Activated CD4-positive, CD25-positive, alpha-beta regulatory T cell treated with anti-CD3 and anti-CD28 coated beads, Interleukin-2, amount 50 U/mL, for 16 hours (primary cell): ENCODE data around the gene OXTR.

Experiments used
- DNase-seq: peaks from one replicate; pipeline ENCODE4 v3.0.0-alpha.2; 2020; ENCODE audit warnings: low read depth, low spot score

OXTR gene

GRCh38 chr3:8767667-8768363, 1.6 kb downstream of the OXTR start:
- no peak for DNase-seq

GRCh38 chr3:8767256-8767666, 2.2 kb downstream of the OXTR start:
- DNase-seq: no peak

GRCh38 chr3:8766148-8766547, 3.3 kb downstream of the OXTR start:
- no peak for DNase-seq

GRCh38 chr3:8765528-8765927, 3.9 kb downstream of the OXTR start:
- no peak for DNase-seq

GRCh38 chr3:8764528-8764927, 4.9 kb downstream of the OXTR start:
- DNase-seq: no peak

GRCh38 chr3:8762607-8763377, 6.6 kb downstream of the OXTR start:
- DNase-seq: no peak

GRCh38 chr3:8761866-8762265, 7.5 kb downstream of the OXTR start:
- no peak for DNase-seq

- no peak for DNase-seq
Measured at GRCh38 chr3:8760506-8760905, 8.9 kb downstream of the OXTR start.

- no peak for DNase-seq
Measured at GRCh38 chr3:8760091-8760490, 9.3 kb downstream of the OXTR start.

GRCh38 chr3:8759038-8759707, 10.2 kb downstream of the OXTR start:
- no peak for DNase-seq

GRCh38 chr3:8757551-8758518, 11.6 kb downstream of the OXTR start:
- DNase-seq: no peak

- no peak for DNase-seq
Measured at GRCh38 chr3:8756671-8757070, 12.7 kb downstream of the OXTR start.

GRCh38 chr3:8755564-8756237, 13.7 kb downstream of the OXTR start:
- DNase-seq: no peak

- DNase-seq: no peak
Measured at GRCh38 chr3:8755097-8755496, 14.3 kb downstream of the OXTR start.

- no peak for DNase-seq
Measured at GRCh38 chr3:8752832-8753231, 16.6 kb downstream of the OXTR start.

- DNase-seq: no peak
Measured at GRCh38 chr3:8749316-8749715, 20.1 kb downstream of the OXTR start.

GRCh38 chr3:8746780-8747345, 22.6 kb downstream of the OXTR start:
- no peak for DNase-seq

GRCh38 chr3:8745619-8746370, 23.6 kb downstream of the OXTR start:
- DNase-seq: no peak

GRCh38 chr3:8743911-8744310, 25.5 kb downstream of the OXTR start:
- no peak for DNase-seq
